Bronchial epithelial cell (primary cell): Measurements from ENCODE around the gene ACE. TPM values are rescaled to one million over a fixed set of nuclear protein-coding genes. Genes with fewer than 3 reads are reported as not detected.

Experiments used
- DNase-seq: peaks from one replicate; pipeline ENCODE4 v3.0.0-alpha.2; 2010; ENCODE audit warnings: low read depth
- FAIRE-seq: peaks from 2 replicates; lab custom pipeline; 2011; peaks lifted over from hg19 to GRCh38; lab: Jason Lieb, UNC
- H3K27me3 ChIP-seq: 2 replicates; pipeline ENCODE4 v1.5.1; 2011; ENCODE audit warnings: low read length; ENCODE audit not compliant: control insufficient read depth, insufficient read depth
- H3K36me3 ChIP-seq: 2 replicates; pipeline ENCODE4 v1.5.1; 2011; ENCODE audit warnings: low read length; ENCODE audit not compliant: control insufficient read depth, insufficient read depth
- H3K4me3 ChIP-seq: 2 replicates; pipeline ENCODE4 v1.5.1; 2011; ENCODE audit warnings: mild to moderate bottlenecking, low read depth, low read length, control low read depth
- total RNA-seq: library from RNA; depleted of rRNA; stranded (reverse); fragments of >200 nt; gene quantifications from 2 replicates; pipeline ENCODE4 v1.2.1, GENCODE V29; 2014
- TF ChIP-seq, protein P1 (sequence below): IDR thresholded peaks from 2 replicates; pipeline ENCODE4 v1.5.1; 2011; ENCODE audit warnings: mild to moderate bottlenecking, moderate library complexity, low read length, control low read depth, inconsistent platforms; ENCODE audit not compliant: insufficient read depth, severe bottlenecking

Gene ACE
- total RNA-seq, 1 donor from 2014 or later = not detected

GRCh38 chr17:63496177-63496576 lies 19.3 kb downstream of the ACE start:
- peaks cover 9% of the 10 kb centered on the region for H3K27me3 ChIP-seq
- no peak overlapping the region for H3K4me3 ChIP-seq
- no peaks in the 10 kb centered on the region for H3K36me3 ChIP-seq
- DNase-seq (no peak), FAIRE-seq (no peak)
- TF ChIP-seq, protein P1, sequence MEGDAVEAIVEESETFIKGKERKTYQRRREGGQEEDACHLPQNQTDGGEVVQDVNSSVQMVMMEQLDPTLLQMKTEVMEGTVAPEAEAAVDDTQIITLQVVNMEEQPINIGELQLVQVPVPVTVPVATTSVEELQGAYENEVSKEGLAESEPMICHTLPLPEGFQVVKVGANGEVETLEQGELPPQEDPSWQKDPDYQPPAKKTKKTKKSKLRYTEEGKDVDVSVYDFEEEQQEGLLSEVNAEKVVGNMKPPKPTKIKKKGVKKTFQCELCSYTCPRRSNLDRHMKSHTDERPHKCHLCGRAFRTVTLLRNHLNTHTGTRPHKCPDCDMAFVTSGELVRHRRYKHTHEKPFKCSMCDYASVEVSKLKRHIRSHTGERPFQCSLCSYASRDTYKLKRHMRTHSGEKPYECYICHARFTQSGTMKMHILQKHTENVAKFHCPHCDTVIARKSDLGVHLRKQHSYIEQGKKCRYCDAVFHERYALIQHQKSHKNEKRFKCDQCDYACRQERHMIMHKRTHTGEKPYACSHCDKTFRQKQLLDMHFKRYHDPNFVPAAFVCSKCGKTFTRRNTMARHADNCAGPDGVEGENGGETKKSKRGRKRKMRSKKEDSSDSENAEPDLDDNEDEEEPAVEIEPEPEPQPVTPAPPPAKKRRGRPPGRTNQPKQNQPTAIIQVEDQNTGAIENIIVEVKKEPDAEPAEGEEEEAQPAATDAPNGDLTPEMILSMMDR = no peak

- peaks cover 6% of the 10 kb centered on the region for H3K27me3 ChIP-seq
- TF ChIP-seq, protein P1 = no peak
- FAIRE-seq = no peak
- no peaks in the 10 kb centered on the region for H3K36me3 ChIP-seq
- H3K4me3 ChIP-seq = no peak overlapping the region
- DNase-seq = no peak
Measured at GRCh38 chr17:63496663-63497400, 20.0 kb downstream of the ACE start.

DNA sequence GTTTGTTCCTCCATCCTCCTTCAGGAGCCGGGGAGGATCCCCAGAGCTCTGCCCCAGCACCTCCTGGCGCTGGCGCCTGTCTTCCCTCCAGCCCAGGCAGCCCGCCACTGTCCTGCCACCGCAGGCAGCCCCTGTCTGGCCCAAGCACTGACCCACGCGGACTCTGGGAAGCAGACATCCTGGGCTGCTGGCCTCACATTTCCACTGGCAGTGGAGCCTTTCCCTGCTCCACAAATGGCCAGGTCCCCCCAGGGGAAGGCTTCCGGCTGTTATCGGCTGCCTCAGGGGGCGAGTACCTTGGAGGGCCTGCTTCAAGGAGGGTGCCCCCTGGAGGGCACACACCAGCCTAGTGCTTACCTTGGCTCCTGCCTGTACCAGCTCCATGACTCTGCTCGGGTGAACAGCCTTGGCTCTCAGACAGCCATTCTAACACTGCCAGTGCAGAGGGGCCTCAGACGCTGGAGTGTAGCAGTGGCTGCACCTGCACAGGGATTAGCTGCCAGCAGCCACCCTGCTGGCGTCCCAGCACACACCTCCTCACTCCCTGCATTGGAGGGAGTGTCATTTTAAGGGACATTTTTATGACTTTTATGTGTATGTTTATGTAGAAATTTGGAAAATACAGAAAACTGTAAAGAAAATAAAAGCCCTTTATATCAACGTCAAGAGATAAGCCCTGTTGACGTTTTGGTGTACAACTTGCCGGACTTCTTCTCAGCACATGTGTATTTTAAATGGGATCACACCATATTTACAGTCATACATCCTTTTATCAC lies 21.0 kb downstream of the ACE start:
- DNase-seq (peak; percentile 12), FAIRE-seq (no peak)
- H3K27me3 ChIP-seq = peaks cover 3% of the 10 kb centered on the region
- no peaks in the 10 kb centered on the region for H3K36me3 ChIP-seq
- H3K4me3 ChIP-seq = no peak overlapping the region
- TF ChIP-seq, protein P1 = peak; percentile 31

DNA sequence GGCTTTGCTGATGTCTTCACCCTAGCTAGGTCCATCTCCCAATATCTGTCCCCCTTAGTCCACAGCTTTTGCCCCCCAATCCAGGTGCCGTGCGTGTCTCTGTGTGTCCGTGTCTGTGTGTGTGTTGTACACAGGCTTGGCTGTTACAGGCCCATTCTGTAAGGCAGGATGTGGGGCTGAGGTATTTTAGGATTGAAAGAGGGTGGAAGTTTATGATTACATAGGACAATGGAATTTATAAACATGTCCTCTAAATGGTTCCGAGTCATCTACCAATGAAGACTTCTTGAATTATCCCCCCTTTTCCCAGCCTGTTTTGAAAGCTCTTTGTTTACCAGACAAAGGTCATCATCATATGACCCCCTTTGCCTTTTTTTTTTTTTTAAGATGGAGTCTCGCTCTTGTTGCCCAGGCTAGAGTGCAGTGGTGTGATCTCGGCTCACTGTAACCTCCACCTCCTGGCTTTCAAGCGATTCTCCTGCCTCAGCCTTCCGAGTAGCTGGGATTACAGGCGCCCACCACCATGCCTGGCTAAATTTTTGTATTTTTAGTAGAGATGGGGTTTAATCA lies 21.9 kb downstream of the ACE start:
- Histone ChIP-seq H3K27me3 (peaks cover 2% of the 10 kb centered on the region), H3K36me3 (no peaks in the 10 kb centered on the region), H3K4me3 (no peak overlapping the region)
- no peak for DNase-seq
- FAIRE-seq = no peak
- TF ChIP-seq, protein P1 = no peak

- Histone ChIP-seq H3K27me3 (peaks cover under 1% of the 10 kb centered on the region), H3K36me3 (no peaks in the 10 kb centered on the region), H3K4me3 (no peak overlapping the region)
- FAIRE-seq (no peak), DNase-seq (no peak)
- TF ChIP-seq, protein P1 = no peak
Measured at GRCh38 chr17:63500543-63501390, 23.9 kb downstream of the ACE start.
